B cell (primary cell): Measurements from ENCODE around the gene CACNA2D3. TPM values are rescaled to one million over a fixed set of nuclear protein-coding genes. Genes with fewer than 3 reads are reported as not detected.

Experiments
- ATAC-seq: fragments of 200-7000 bp; cut with Tn5 transposase; one replicate; pipeline ENCODE4 v1.10.0; 2021; ENCODE audit warnings: low read depth, mild to moderate bottlenecking, moderate number of reproducible peaks, moderate library complexity
- CTCF ChIA-PET: fragments of 350-600 bp; sonication (Branson Sonifier 250); formaldehyde crosslinking; loops from one replicate; lab custom pipeline; 2021; ENCODE audit warnings: antibody characterized with exemption, inconsistent platforms; lab: Charles Lee
- POLR2A ChIA-PET: fragments of 350-600 bp; sonication (Branson Sonifier 250); formaldehyde crosslinking; loops from one replicate; lab custom pipeline; 2021; ENCODE audit warnings: antibody characterized with exemption; lab: Charles Lee
- DNase-seq: peaks from one replicate; pipeline ENCODE4 v3.0.0; 2013
- H2AFZ ChIP-seq: 2 replicates; pipeline ENCODE4 v1.6.1; 2012; ENCODE audit warnings: mild to moderate bottlenecking, low read depth, low read length; ENCODE audit not compliant: insufficient read depth, poor library complexity, severe bottlenecking
- H3K27ac ChIP-seq, 2 donors: 1 replicate in 1 of 2; 2 replicates in 1 of 2; pipeline ENCODE4 v1.5.1; 2012 to 2013; ENCODE audit warnings: low read length in 2 of 2, mild to moderate bottlenecking in 2 of 2, moderate library complexity in 1 of 2
- H3K27me3 ChIP-seq, 4 experiments: fragments of 200-600 bp in 1 of 4; sonication (generic) in 1 of 4; replicated peaks in 1 of 4; 1 replicate in 2 of 4; 2 replicates in 2 of 4; pipeline versions ENCODE4 v1.6.1 to v1.7.0; 2013 to 2016; ENCODE audit warnings: low read length in 3 of 4, mild to moderate bottlenecking in 2 of 4, mixed read lengths in 1 of 4, moderate library complexity in 1 of 4; ENCODE audit not compliant: insufficient read depth in 4 of 4, control insufficient read depth in 3 of 4; ENCODE audit errors: control extremely low read depth in 1 of 4
- H3K36me3 ChIP-seq, 2 experiments: replicated peaks in 1 of 2; 1 replicate in 1 of 2; 2 replicates in 1 of 2; pipeline versions ENCODE4 v1.6.1 to v1.7.1; 2013; ENCODE audit warnings: low read length in 1 of 2; ENCODE audit not compliant: insufficient read depth in 2 of 2, control insufficient read depth in 1 of 2; ENCODE audit errors: control extremely low read depth in 1 of 2, extremely low read depth in 1 of 2
- H3K4me1 ChIP-seq, 2 donors: fragments of 200-600 bp in 1 of 2; sonication (generic) in 1 of 2; 1 replicate in 1 of 2; 2 replicates in 1 of 2; pipeline versions ENCODE4 v1.5.1 to v1.6.1; 2013 to 2017; ENCODE audit warnings: low read length in 2 of 2; ENCODE audit not compliant: control insufficient read depth in 2 of 2, insufficient read depth in 2 of 2
- H3K4me2 ChIP-seq: replicated peaks from 2 replicates; pipeline ENCODE3; 2012; ENCODE audit warnings: mild to moderate bottlenecking, low read depth, low read length; ENCODE audit not compliant: poor library complexity, severe bottlenecking
- H3K4me3 ChIP-seq, 5 experiments: fragments of 200-600 bp in 1 of 5; sonication (generic) in 1 of 5; 1 replicate in 3 of 5; 2 replicates in 2 of 5; pipeline versions ENCODE4 v1.5.1 to v1.7.0; 2011 to 2016; ENCODE audit warnings: low read length in 4 of 5, mild to moderate bottlenecking in 4 of 5, low read depth in 2 of 5, control low read depth in 1 of 5, moderate library complexity in 1 of 5; ENCODE audit not compliant: insufficient read depth in 1 of 5; ENCODE audit errors: control extremely low read depth in 1 of 5, extremely low read depth in 1 of 5
- H3K79me2 ChIP-seq: fragments of 200-600 bp; sonication (generic); one replicate; pipeline ENCODE4 v1.6.0; 2016; ENCODE audit warnings: low read length; ENCODE audit not compliant: control insufficient read depth, insufficient read depth
- H3K9ac ChIP-seq: fragments of 200-600 bp; sonication (generic); 2 replicates; pipeline ENCODE4 v1.6.1; 2017; ENCODE audit warnings: mild to moderate bottlenecking, low read length, moderate library complexity
- H3K9me3 ChIP-seq, 3 donors: one replicate each; pipeline versions ENCODE4 v1.6.1 to v1.7.1; 2013; ENCODE audit warnings: low read length in 2 of 3; ENCODE audit not compliant: control insufficient read depth in 2 of 3, insufficient read depth in 1 of 3; ENCODE audit errors: control extremely low read depth in 1 of 3
- H4K20me1 ChIP-seq: 2 replicates; pipeline ENCODE4 v1.6.0; 2012; ENCODE audit warnings: mild to moderate bottlenecking, low read length; ENCODE audit not compliant: insufficient read depth, control insufficient read depth, poor library complexity, severe bottlenecking
- H3K27ac Mint-ChIP-seq: one replicate; pipeline ENCODE4 v1.8.0; 2021; ENCODE audit warnings: mixed read lengths
- H3K27me3 Mint-ChIP-seq: one replicate; pipeline ENCODE4 v1.8.0; 2021; ENCODE audit warnings: mixed read lengths
- H3K4me1 Mint-ChIP-seq: one replicate; pipeline ENCODE4 v1.8.0; 2021; ENCODE audit warnings: mixed read lengths
- H3K4me3 Mint-ChIP-seq: one replicate; pipeline ENCODE4 v1.8.0; 2021; ENCODE audit warnings: mixed read lengths
- H3K9me3 Mint-ChIP-seq: one replicate; pipeline ENCODE4 v1.8.0; 2022; ENCODE audit warnings: mixed read lengths; ENCODE audit not compliant: insufficient read depth
- EZH2 ChIP-seq: IDR thresholded peaks from 2 replicates; pipeline ENCODE4 v1.6.1; 2012; ENCODE audit warnings: borderline replicate concordance, low read depth, mild to moderate bottlenecking, moderate library complexity, low read length; ENCODE audit not compliant: insufficient read depth, poor library complexity, severe bottlenecking
- WGBS: methylation state at CpG from one replicate; pipeline ENCODE4 v1.1.5; 2013; ENCODE audit warnings: missing lambda C conversion rate; ENCODE audit not compliant: insufficient coverage; 5-methylcytosine and 5-hydroxymethylcytosine counted together
- intact Hi-C: fragments of 100-400 bp; cut with micrococcal nuclease; formaldehyde crosslinking; loops from one replicate; pipeline ENCODE4 v1.10.0; 2022
- polyA plus RNA-seq: library from polyadenylated mRNA; depleted of rRNA; stranded (reverse); fragments of >200 nt; gene quantifications from 2 replicates; pipeline ENCODE4 v1.2.3, GENCODE V29; 2012
- total RNA-seq, 2 donors: library from RNA; stranded (reverse); fragments of 120-200 nt in 1 of 2; gene quantifications; 1 replicate in 1 of 2; 2 replicates in 1 of 2; pipeline versions ENCODE4 v1.2.3 to v1.2.4, GENCODE V29; 2013 to 2022
- TF ChIP-seq, protein P1 (sequence below): fragments of 200-600 bp; IDR thresholded peaks from one replicate; pipeline ENCODE4 v1.8.0; 2022; ENCODE audit warnings: antibody characterized with exemption, mild to moderate bottlenecking

CACNA2D3 gene
- total and polyA plus RNA-seq, 2 donors (not counting 1 experiment from before 2014, with no cell fraction given): not detected

DNA sequence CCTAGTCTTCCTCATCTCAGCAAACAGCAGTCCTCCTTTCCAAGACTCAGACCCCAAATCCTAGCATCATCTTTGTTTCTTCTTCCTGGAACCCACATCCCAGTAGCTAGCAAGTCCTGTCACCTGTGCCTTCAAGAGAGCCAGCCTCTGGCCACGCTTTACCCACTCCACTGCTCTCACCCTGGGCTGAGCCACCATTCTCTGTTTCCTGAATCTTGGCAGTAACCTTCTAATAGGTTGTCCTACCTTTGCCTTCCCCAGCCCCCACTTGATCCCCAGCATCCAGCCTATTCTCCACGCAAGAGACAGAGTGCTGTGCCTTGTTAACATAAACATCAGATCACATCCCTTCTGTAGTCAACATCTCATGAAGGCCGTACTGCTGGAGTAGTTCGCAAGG, 482.1 kb downstream of the CACNA2D3 start:
- Histone ChIP-seq H3K9ac (no peak overlapping the region), H2AFZ (no peak overlapping the region), H3K36me3 (no peaks in the 10 kb centered on the region), H3K4me2 (no peak overlapping the region), H3K79me2 (no peaks in the 10 kb centered on the region), H3K27me3 (no peaks in the 10 kb centered on the region), H3K27ac (no peak overlapping the region), H3K9me3 (peaks cover 0 to 4% (median 0%) of the 10 kb centered on the region in 3 donors), H3K4me3 (no peak overlapping the region), H4K20me1 (no peaks in the 10 kb centered on the region), H3K4me1 (no peaks in the 10 kb centered on the region)
- Mint-ChIP-seq H3K4me1 (no peaks in the 10 kb centered on the region), H3K27ac (no peak overlapping the region), H3K4me3 (no peak overlapping the region), H3K27me3 (peaks cover 10% of the 10 kb centered on the region), H3K9me3 (no peaks in the 10 kb centered on the region)
- ChIA-PET CTCF (no interaction called here), POLR2A (no interaction called here)
- ATAC-seq (no peak), DNase-seq (no peak)
- 83% methylated on average over 4 of the region's 4 CpGs for WGBS
- intact Hi-C loops: no loop called here
- TF ChIP-seq, protein P1, sequence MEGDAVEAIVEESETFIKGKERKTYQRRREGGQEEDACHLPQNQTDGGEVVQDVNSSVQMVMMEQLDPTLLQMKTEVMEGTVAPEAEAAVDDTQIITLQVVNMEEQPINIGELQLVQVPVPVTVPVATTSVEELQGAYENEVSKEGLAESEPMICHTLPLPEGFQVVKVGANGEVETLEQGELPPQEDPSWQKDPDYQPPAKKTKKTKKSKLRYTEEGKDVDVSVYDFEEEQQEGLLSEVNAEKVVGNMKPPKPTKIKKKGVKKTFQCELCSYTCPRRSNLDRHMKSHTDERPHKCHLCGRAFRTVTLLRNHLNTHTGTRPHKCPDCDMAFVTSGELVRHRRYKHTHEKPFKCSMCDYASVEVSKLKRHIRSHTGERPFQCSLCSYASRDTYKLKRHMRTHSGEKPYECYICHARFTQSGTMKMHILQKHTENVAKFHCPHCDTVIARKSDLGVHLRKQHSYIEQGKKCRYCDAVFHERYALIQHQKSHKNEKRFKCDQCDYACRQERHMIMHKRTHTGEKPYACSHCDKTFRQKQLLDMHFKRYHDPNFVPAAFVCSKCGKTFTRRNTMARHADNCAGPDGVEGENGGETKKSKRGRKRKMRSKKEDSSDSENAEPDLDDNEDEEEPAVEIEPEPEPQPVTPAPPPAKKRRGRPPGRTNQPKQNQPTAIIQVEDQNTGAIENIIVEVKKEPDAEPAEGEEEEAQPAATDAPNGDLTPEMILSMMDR: no peak
- TF ChIP-seq EZH2: no peak

DNA sequence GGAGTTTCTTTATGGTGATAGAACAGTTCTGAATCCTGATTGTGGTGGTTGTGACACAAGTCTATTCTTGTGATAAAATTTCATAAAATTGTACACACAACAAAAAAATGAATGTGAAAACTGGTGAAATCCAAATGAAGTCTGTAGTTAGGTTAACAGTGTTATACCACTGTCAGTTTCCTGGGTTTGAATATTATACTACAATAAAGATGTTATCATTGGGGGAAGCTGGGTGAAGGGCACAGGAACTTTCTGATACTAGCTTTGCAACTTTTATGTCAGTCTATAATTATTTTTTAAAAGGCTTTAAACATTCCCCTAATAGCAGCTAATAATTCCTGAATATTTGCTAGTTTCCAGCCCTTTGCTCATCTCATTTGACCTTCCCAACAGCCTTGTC, 485.7 kb downstream of the CACNA2D3 start:
- H3K4me1 ChIP-seq: no peaks in the 10 kb centered on the region
- no peak for DNase-seq
- Mint-ChIP-seq H3K4me3 (no peak overlapping the region), H3K27ac (no peak overlapping the region), H3K27me3 (peaks cover 10% of the 10 kb centered on the region), H3K9me3 (no peaks in the 10 kb centered on the region), H3K4me1 (no peaks in the 10 kb centered on the region)
- H3K4me3 ChIP-seq: no peak overlapping the region
- no peak overlapping the region for H3K27ac ChIP-seq
- H3K4me2 ChIP-seq: no peak overlapping the region
- intact Hi-C loops: no loop called here
- ATAC-seq: no peak
- H3K36me3 ChIP-seq: no peaks in the 10 kb centered on the region
- no peaks in the 10 kb centered on the region for H3K79me2 ChIP-seq
- H3K9ac ChIP-seq: no peak overlapping the region
- TF ChIP-seq EZH2: no peak
- ChIA-PET CTCF (no interaction called here), POLR2A (no interaction called here)
- no peaks in the 10 kb centered on the region for H3K9me3 ChIP-seq
- no peaks in the 10 kb centered on the region for H3K27me3 ChIP-seq
- no peaks in the 10 kb centered on the region for H4K20me1 ChIP-seq
- no peak overlapping the region for H2AFZ ChIP-seq
